HEK293T (cell line): ENCODE data around the gene ARSA.

Source experiments
- FOXA1 ChIP-seq: fragments of 450-650 bp; IDR thresholded peaks from 2 replicates; pipeline ENCODE4 v1.6.1; 2016; ENCODE audit warnings: mild to moderate bottlenecking
- FOXK2 ChIP-seq: fragments of 450-650 bp; IDR thresholded peaks from 2 replicates; pipeline ENCODE4 v1.6.1; 2016; ENCODE audit warnings: mild to moderate bottlenecking
- HDGF ChIP-seq: fragments of 450-650 bp; IDR thresholded peaks from 2 replicates; pipeline ENCODE4 v1.6.1; 2017; ENCODE audit warnings: antibody characterized with exemption, borderline replicate concordance
- NFRKB ChIP-seq: fragments of 450-650 bp; IDR thresholded peaks from 2 replicates; pipeline ENCODE4 v1.6.1; 2016; ENCODE audit warnings: mild to moderate bottlenecking, moderate library complexity
- SP1 ChIP-seq: fragments of 450-650 bp; IDR thresholded peaks from 2 replicates; pipeline ENCODE4 v1.6.1; 2017

DNA sequence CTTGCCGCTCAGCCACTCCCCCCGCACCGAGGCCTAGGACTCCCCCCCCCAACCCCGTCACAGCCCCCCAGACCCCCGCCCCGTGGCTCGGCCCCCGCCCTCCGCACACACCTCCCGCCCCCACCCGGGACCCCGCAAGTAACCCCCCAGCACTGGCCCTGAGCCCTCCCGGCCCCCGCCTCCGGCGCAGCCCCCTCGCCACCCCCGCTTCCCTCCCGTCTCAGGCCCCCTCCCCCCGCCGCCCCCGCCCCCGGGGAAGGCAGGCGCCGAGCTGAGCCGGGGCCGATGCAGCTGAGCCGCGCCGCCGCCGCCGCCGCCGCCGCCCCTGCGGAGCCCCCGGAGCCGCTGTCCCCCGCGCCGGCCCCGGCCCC is 46.2 kb upstream of the ARSA start:
- TF ChIP-seq FOXA1 (no peak), FOXK2 (no peak), NFRKB (no peak), SP1 (no peak), HDGF (no peak)
